HT-29 (cell line): Measurements from ENCODE around the gene CLPX. TPM values are rescaled to one million over a fixed set of nuclear protein-coding genes. Genes with fewer than 3 reads are reported as not detected.
A peak's percentile ranks its signal among the peaks of the same experiment; 100 is the strongest.
"Not testable (repeated sequence)": the region's sequence is repeated elsewhere in the genome, so short reads cannot be mapped to it uniquely, and the experiment has no call there.

Experiments
- DNase-seq: peaks from one replicate; pipeline ENCODE4 v3.0.0-alpha.2; 2015; ENCODE audit warnings: low spot score
- total RNA-seq: library from RNA; depleted of rRNA; stranded (reverse); fragments of >200 nt; shearing (Covaris generic); gene quantifications from 2 replicates; pipeline ENCODE4 v1.2.3, GENCODE V29; 2014

The CLPX gene
- total RNA-seq, 1 experiment from 2014 or later = 24.5 TPM

GRCh38 chr15:65206750-65207149, 21.6 kb upstream of the CLPX start:
- DNase-seq = no peak

DNA sequence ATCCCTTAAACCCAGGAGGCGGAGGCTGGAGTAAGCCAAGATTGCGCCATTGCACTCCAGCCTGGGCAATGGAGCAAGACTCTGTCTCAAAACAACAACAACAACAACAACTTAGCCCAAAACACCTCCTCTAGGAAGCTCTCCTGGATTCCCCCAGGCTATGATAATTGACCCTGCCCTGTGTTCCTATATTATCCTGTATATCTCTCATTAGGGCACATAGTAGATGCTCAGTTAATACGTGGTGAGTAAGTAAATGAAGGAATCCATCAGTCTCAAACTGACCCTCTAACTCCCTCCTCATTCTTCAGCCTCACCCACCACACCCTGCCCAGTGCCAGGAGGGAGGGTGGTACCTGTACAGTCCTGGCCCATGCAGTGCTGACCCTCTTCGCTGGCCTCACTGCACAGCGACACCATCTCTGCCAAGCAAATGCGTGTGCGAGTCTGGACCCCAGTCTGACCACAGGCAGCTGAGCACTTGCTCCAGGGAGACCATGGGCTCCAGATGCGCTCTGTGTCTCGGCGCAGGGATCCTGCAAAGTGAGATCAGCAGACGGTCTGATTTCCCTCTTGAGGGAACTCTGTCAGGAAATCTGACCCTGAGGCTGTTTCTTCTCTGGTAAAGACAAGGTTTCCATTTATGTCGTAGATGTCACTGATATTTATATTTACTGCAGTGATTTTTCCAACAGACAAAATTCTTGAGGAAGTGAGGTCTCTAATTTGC, 20.0 kb upstream of the CLPX start:
- no peak for DNase-seq

GRCh38 chr15:65204236-65204930, 19.2 kb upstream of the CLPX start:
- DNase-seq = no peak

GRCh38 chr15:65201918-65202317, 16.8 kb upstream of the CLPX start:
- no peak for DNase-seq

GRCh38 chr15:65198571-65198970, 13.4 kb upstream of the CLPX start:
- DNase-seq = no peak

GRCh38 chr15:65197337-65197645, 12.1 kb upstream of the CLPX start:
- DNase-seq = no peak

DNA sequence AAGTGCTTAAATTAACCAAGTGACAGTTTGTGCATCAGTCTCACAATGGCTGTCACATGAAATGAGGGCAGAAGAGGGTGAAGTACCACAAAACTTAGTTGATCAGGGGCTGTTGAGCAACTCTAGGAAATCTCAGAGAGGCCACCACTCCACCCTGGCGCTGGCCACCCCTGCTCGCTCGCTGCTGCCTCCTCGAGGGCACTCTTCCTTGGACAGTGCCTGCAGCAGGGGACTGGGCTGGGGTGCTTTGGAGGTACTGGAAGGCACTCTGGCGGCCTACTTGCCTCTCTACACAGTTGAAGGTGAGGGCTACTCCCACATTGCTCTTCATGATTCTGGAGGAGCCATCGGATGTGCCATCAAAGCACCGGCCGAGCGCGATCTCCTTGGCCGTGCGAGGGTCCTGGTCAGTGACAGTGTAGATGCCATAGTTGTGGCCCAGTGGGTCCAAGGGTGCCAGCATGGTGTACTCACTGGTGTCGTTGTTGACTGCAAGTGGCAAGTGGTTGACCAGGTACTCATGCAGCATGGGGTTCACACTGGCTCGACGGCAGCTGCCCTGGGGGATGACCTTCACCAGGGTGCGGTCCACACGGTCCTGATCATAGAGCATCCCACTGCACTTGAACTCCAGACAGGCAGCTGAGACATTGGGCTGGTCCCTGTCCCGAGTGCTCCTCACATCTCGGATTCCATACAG, 11.6 kb upstream of the CLPX start:
- no peak for DNase-seq

DNA sequence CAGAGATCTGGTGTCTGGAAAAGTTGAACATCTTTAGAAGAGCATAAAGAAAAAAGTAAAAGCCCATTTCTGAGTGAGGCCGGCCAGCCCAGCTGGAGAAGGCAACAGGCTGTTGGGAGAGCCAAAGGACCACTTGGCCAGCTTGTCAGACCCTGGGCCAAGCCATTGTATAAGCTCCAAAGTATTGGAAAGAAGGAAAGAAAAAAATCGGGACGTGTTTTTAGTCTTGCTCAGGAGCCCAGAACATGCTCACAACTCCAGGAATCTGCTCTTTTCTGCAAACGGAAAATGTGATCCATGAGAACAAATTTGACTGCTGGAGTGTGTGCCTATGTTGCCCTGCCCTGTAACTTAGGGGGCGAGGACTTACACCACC, 10.4 kb upstream of the CLPX start:
- DNase-seq = no peak

DNA sequence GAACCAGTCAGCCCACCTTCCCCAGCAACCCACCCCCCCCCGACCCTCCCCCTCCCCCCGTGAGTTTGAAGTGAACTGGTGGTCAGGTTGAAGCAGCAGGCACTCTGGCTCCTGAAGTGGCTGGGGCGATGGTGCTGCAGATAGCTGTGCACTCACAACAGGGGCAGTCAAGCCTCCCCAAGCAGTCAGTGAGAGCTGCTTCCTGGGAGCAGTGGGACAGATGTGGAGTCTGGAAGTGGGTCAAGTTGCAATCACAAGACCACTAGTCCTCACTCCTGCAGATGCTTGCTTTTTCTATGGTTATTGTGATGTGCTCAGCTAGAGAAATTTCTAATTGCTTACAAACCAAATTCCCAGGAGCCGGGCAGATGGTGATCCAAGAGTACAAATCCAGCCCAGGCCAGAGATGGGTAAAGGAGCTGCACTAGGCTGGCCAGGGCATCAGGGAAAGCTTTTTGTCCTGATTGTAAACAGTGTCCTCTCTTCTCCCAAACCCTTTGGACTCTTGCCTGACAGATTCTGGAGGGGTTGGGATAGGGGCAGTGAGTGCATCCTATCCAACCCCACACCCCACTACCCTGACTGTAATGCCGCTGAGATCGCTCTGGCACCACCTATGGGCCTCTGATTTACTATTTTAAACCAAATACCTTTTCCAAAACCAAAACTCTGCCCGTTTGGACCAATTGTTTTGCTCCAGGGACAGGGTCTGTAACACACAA, 9.8 kb upstream of the CLPX start:
- no peak for DNase-seq

- DNase-seq = peak; percentile 25
Measured at GRCh38 chr15:65192016-65192415, 6.9 kb upstream of the CLPX start.

- peak; percentile 82 for DNase-seq
Measured at GRCh38 chr15:65189102-65189740, 4.1 kb upstream of the CLPX start.

- not testable (repeated sequence) for DNase-seq
Measured at GRCh38 chr15:65188472-65188871, 3.3 kb upstream of the CLPX start.

DNA sequence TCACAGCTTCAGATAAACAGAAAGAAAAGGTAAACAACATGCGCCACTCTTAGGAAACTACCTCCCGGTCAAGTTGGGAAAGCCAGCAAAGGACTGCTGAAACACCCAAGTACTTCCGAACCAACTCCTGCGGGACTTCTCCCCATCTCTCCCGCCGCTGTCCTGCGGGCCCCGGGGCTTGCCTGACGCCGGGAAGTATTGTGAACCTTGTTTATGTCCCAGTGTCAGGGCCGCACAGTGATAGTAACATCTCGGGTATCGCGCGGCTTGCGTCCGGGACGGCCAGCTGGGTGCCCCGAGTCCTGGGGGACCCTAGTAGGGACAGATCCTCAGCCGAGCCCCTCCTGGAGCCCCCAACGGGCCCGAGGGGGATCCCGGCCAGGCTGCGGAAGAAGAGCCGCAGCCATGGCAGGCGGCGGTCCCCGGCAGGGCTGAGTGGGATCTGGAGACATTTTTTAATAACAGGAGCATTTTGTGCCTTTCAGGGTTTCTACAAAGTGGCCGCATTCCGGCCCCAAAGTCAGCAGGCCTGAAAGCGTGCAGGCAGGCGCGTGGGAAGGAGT, 756 bp downstream of the CLPX start:
- DNase-seq = peak; percentile 73

DNA sequence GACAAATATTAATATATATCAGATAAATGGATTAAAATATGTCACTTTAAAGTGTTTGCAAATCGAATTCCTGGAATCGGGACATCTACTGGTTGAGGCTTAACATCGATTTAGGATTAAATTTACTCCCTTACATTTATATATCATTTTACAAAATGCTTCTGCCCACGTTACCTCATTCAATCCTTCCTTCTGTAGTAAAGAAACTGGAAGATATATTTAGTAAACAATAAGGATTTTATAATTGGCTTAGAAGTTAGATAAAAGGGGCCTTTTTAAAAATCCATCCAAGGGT, 1.3 kb downstream of the CLPX start:
- DNase-seq = no peak

- no peak for DNase-seq
Measured at GRCh38 chr15:65182538-65182937, 2.6 kb downstream of the CLPX start.

DNA sequence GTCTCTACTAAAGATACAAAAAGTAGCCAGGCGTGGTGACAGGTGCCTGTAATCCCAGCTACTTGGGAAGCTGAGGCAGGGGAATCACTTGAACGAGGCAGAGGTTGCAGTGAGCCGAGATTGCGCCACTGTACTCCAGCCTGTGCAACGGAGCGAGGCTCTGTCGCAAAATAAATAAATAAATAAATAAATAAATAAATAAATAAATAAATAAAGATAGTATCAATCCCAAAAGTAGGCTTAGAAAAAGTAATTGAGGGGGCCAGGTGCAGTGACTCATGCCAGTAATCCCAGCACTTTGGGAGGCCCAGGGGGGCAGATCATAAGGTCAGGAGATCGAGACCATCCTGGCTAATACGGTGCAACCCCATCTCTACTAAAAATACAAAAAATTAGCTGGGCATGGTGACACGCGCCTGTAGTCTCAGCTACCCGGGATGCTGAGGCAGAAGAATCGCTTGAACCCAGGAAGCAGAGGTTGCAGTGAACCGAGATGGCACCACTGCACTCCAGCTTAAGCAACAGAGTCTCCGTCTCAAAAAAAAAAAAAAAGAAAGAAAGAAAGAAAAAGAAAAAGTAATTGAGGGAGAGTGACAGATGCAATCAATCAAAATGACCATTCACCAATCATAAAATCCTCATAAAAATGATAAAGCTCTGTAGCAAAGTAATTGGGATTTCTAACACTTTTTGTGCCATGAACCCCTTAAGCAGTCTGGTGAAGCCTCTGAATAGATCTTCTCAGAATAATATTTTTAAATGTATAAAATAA, 3.4 kb downstream of the CLPX start:
- DNase-seq = not testable (repeated sequence)

GRCh38 chr15:65180167-65180566, 5.0 kb downstream of the CLPX start:
- DNase-seq = no peak

- peak; percentile 42 for DNase-seq
Measured at GRCh38 chr15:65177901-65178300, 7.2 kb downstream of the CLPX start.

GRCh38 chr15:65176056-65176455, 9.1 kb downstream of the CLPX start:
- DNase-seq = no peak

DNA sequence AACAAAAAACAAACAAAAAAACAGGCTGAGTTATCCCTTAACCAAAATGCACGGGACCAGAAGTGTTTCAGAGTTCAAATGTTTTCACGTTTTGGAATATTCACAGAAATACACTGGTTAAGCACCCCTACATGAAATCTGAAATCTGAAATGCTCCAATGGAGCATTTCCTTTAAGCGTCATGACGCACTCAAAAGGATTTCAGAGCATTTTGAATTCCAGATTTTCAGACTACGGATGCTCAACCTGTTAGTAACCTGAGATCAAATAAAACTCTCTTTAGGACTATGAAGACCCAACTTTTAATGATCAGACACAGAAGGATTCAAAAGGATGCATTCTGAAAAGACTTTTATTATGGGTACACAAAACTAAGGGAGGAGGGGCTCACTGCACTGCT, 9.6 kb downstream of the CLPX start:
- no peak for DNase-seq

DNA sequence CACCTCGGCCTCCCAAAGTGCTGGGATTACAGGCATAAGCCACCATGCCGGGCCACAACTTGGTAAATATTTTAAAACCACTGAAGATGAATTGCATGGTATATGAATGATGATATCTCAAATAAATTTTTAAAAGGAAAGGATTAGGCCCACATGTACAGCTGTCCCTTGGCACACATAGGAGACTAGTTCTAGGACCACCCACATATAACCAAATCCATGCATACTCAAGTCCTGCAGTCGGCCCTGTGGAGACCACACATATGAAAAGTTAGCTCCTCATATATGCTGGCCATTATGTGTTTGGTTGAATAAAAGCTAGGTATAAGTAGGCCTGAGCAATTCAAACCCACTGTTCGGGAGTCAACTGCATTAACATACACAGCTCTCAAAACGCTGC, 10.6 kb downstream of the CLPX start:
- DNase-seq = no peak
